Nephron (organoid): ENCODE results near the gene CDC14B.
"Not testable (repeated sequence)": the region's sequence is repeated elsewhere in the genome, so short reads cannot be mapped to it uniquely, and the experiment has no call there.

Source experiments
- H3K27ac Mint-ChIP-seq, 3 experiments: 2 replicates each; pipeline ENCODE4 v1.8.0; 2020; ENCODE audit warnings: mixed read lengths in 3 of 3, mild to moderate bottlenecking in 2 of 3, moderate library complexity in 1 of 3
- H3K27me3 Mint-ChIP-seq: 2 replicates; pipeline ENCODE4 v1.8.0; 2021; ENCODE audit warnings: low read depth, mild to moderate bottlenecking, moderate library complexity, mixed read lengths
- H3K36me3 Mint-ChIP-seq: 2 replicates; pipeline ENCODE4 v1.8.0; 2020; ENCODE audit warnings: low read depth, mixed read lengths
- H3K4me1 Mint-ChIP-seq: 2 replicates; pipeline ENCODE4 v1.8.0; 2020; ENCODE audit warnings: mixed read lengths
- H3K4me3 Mint-ChIP-seq, 3 experiments: 2 replicates each; pipeline ENCODE4 v1.8.0; 2020; ENCODE audit warnings: mild to moderate bottlenecking in 3 of 3, mixed read lengths in 3 of 3, moderate library complexity in 2 of 3
- H3K9me3 Mint-ChIP-seq: 2 replicates; pipeline ENCODE4 v1.8.0; 2020; ENCODE audit warnings: mixed read lengths
- TF ChIP-seq, protein P1 (sequence below), 3 experiments: fragments of 200-600 bp; sonication (generic); IDR thresholded peaks; one replicate each; pipeline ENCODE4 v1.5.0; 2021; ENCODE audit warnings: antibody characterized with exemption in 3 of 3; ENCODE audit not compliant: unreplicated experiment in 3 of 3

CDC14B gene

DNA sequence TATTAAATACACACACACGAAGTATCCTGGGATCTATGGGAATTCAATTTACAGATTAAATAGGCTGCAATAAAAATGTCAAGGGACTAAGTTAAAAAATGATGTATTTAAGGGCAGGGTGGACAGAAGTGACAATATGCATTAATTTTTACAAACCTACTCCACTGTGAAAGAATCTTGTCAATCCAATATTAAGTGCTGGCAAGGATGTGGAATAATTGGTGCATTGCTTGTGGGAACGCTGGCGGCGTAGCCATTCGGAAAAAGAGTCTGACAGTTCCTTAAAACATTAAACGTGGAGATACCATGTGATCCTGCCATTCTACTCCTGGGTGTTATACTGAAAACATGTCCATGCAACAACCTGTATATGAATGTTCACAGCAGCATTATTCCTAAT, 4.2 kb downstream of the CDC14B start:
- Mint-ChIP-seq H3K4me3 (peak overlapping the region in 2 of 3 experiments; percentile 3 to 31), H3K9me3 (no peaks in the 10 kb centered on the region), H3K36me3 (no peaks in the 10 kb centered on the region), H3K4me1 (peaks cover 49% of the 10 kb centered on the region), H3K27ac (no peak overlapping the region), H3K27me3 (no peaks in the 10 kb centered on the region)
- TF ChIP-seq, protein P1, sequence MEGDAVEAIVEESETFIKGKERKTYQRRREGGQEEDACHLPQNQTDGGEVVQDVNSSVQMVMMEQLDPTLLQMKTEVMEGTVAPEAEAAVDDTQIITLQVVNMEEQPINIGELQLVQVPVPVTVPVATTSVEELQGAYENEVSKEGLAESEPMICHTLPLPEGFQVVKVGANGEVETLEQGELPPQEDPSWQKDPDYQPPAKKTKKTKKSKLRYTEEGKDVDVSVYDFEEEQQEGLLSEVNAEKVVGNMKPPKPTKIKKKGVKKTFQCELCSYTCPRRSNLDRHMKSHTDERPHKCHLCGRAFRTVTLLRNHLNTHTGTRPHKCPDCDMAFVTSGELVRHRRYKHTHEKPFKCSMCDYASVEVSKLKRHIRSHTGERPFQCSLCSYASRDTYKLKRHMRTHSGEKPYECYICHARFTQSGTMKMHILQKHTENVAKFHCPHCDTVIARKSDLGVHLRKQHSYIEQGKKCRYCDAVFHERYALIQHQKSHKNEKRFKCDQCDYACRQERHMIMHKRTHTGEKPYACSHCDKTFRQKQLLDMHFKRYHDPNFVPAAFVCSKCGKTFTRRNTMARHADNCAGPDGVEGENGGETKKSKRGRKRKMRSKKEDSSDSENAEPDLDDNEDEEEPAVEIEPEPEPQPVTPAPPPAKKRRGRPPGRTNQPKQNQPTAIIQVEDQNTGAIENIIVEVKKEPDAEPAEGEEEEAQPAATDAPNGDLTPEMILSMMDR (IDR thresholded peaks at IDR 0.05; ENCODE audit: unreplicated experiment in 3 of 3) = no peak

DNA sequence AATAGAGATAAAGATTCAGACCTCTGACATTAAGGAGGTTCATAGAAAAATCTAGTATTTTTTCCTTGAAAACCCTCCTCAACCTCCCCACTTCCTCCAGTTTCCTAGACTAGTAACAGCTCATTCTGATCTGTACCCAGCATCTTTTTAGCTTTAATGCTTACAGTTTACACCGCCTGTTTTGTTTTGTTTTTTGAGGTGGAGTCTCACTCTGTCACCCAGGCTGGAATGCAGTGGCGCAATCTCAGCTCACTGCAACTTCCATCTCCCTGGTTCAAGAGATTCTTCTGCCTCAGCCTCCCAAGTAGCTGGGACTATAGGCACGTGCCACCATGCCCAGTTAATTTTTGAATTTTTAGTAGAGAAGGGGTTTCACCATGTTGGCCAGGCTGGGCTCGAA, 5.0 kb downstream of the CDC14B start:
- not testable (repeated sequence) for H3K27ac Mint-ChIP-seq, H3K27me3 Mint-ChIP-seq, H3K9me3 Mint-ChIP-seq, H3K4me3 Mint-ChIP-seq, H3K36me3 Mint-ChIP-seq
- H3K4me1 Mint-ChIP-seq = peaks cover 41% of the 10 kb centered on the region

DNA sequence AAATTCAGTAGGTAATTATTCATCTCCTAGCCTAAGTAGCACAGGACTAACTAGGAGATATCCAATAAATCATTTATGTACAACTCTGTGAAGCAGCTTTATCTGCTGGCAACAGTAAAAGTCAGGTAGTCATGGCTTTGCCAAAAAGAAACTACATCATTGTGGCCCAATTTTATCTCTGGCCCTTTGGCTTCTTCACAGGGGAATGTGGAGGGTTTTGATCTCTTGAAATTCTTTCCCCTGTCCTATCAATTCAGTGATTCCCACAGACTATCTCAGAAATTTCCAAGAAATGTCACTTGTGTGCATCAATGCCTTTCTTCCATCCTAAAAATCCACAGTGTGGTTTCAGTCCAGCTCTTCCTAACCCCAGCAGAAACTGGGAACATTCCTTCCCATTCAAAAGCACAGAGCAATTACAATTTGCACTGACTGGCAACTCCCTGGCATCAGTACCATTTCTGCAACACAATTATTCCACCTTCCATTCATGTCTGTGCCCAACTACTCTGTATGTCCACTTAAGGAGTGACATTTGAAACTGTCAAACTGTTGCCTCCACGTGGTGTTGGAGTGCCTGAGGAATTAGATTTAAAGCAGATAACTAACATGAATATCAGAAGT, 6.6 kb downstream of the CDC14B start:
- TF ChIP-seq, protein P1 (IDR thresholded peaks at IDR 0.05; ENCODE audit: unreplicated experiment in 3 of 3) = no peak
- Mint-ChIP-seq H3K27me3 (no peaks in the 10 kb centered on the region), H3K36me3 (no peaks in the 10 kb centered on the region), H3K4me3 (peak overlapping the region in 1 of 3 experiments; percentile 2), H3K9me3 (no peaks in the 10 kb centered on the region), H3K27ac (no peak overlapping the region), H3K4me1 (peaks cover 43% of the 10 kb centered on the region)

DNA sequence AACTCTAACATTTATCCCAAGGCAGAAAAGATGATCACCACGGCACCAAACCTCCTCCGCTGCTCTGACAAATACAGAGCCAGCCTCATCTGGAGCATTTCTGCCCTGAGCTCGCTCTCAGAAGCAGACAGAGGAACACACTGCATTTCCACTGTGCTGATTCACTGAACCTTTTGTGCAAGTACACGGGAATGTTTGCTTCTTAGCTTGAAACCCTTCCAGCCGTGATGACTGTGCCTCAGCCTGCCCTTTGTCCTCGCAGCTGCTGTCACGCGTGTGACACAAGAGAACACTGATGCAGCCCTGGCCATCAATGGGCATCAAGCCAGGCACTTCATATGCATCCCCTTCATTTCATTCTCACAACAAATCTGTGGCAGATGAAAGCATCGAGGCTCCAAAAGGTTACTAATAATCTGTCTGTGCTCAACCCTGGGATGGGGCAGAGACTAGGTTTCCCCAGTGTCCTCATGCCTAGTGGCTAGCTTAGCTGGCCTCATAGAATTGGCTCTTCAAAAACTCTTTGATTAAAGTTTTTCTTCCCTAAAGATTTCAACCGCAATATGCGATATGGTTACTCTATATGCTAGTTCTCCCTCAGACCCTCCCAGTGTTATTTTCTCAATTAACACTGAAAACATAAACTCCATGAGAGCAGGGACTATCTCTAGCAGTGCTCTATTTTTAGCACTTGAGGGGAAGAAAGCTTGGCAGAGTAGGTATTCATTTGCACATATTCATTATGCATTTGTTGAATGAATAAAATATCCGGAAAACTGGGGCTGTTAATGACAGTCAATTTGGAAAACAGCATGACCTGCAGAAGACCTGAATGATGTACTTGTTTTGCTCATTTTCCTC, 7.3 kb downstream of the CDC14B start:
- TF ChIP-seq, protein P1 (IDR thresholded peaks at IDR 0.05; ENCODE audit: unreplicated experiment in 3 of 3) = no peak
- Mint-ChIP-seq H3K9me3 (no peaks in the 10 kb centered on the region), H3K4me3 (peak overlapping the region in 1 of 3 experiments; percentile 32), H3K27ac (peak overlapping the region in 2 of 3 experiments; percentile 51 to 78), H3K36me3 (no peaks in the 10 kb centered on the region), H3K4me1 (peaks cover 40% of the 10 kb centered on the region), H3K27me3 (no peaks in the 10 kb centered on the region)

DNA sequence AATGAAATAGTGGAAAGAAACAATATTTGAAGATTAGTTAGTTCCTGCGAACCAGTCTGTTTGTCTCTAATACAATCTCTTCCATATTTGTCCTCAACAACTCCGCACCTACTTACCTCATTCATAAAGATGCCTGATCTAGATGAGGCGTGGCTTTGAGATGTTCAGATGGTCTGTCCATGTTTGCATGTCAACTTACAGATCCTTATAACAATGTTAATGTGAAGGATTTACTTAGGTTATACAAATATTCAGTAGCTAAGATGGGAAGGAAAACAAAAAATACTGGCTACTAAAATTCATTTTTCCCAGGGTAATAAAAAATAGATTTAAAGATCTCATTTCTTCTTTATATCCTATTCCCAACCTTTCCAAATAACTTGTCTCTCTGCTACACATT, 8.3 kb downstream of the CDC14B start:
- no peaks in the 10 kb centered on the region for H3K36me3 Mint-ChIP-seq
- H3K9me3 Mint-ChIP-seq = no peaks in the 10 kb centered on the region
- TF ChIP-seq, protein P1 (IDR thresholded peaks at IDR 0.05; ENCODE audit: unreplicated experiment in 3 of 3) = no peak
- no peaks in the 10 kb centered on the region for H3K27me3 Mint-ChIP-seq
- no peak overlapping the region for H3K27ac Mint-ChIP-seq
- H3K4me3 Mint-ChIP-seq = no peak overlapping the region
- H3K4me1 Mint-ChIP-seq = peaks cover 32% of the 10 kb centered on the region

DNA sequence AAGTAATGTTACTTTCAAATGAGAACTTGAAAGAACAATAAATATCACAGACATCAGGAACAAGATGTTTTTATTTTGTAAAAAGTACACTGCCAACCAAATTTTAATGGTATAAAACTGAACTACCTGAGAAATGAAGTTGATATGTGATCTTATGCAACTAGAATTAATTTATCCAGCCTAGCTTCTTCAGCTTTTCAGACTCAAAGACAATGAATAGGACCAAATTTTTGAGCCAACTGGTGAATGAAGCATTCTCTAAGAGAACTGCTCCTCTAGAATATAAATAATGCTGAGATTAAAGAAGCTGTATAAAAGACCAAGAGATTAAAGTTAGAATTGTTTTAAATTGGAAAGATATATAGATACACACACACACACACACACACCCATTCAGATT, 9.9 kb downstream of the CDC14B start:
- Mint-ChIP-seq H3K9me3 (no peaks in the 10 kb centered on the region), H3K27me3 (no peaks in the 10 kb centered on the region), H3K27ac (no peak overlapping the region), H3K4me3 (no peak overlapping the region), H3K4me1 (peaks cover 41% of the 10 kb centered on the region), H3K36me3 (no peaks in the 10 kb centered on the region)
- TF ChIP-seq, protein P1 (IDR thresholded peaks at IDR 0.05; ENCODE audit: unreplicated experiment in 3 of 3) = no peak
